PC-3 (cell line): ENCODE measurements around the gene HNRNPA3. TPM values are rescaled to one million over a fixed set of nuclear protein-coding genes. Genes with fewer than 3 reads are reported as not detected.

Experiments used
- ATAC-seq: fragments of 200-7000 bp; cut with Tn5 transposase; 2 replicates; pipeline ENCODE4 v1.9.1; 2020; ENCODE audit warnings: mild to moderate bottlenecking, moderate library complexity
- BruUV-seq: library from RNA; stranded (reverse); fragments of 400-500 nt; replicated peaks from 2 replicates; lab custom pipeline; 2021; lab: Mats Ljungman, UMichigan
- CTCF ChIA-PET: fragments of 300-600 bp; sonication (Branson Sonifier 250); formaldehyde crosslinking; loops from one replicate; lab custom pipeline; 2022; ENCODE audit warnings: antibody characterized with exemption; lab: Charles Lee
- POLR2A ChIA-PET: fragments of 300-600 bp; sonication (Branson Sonifier 250); formaldehyde crosslinking; loops from one replicate; lab custom pipeline; 2022; ENCODE audit warnings: antibody characterized with exemption; ENCODE audit not compliant: unreplicated experiment; lab: Charles Lee
- DNase-seq: peaks from one replicate; pipeline ENCODE4 v3.0.0-alpha.2; 2015
- H2AFZ ChIP-seq: fragments of 300-600 bp; sonication (generic); 2 replicates; pipeline ENCODE4 v1.6.0; 2016; ENCODE audit warnings: antibody characterized with exemption, low read length
- H3F3A ChIP-seq: fragments of 300-600 bp; sonication (generic); one replicate; pipeline ENCODE4 v1.6.0; 2017; ENCODE audit warnings: antibody characterized with exemption, low read length, control low read depth, mild to moderate bottlenecking; ENCODE audit not compliant: unreplicated experiment
- H3K27ac ChIP-seq: fragments of 300-600 bp; sonication (generic); 2 replicates; pipeline ENCODE4 v1.5.1; 2016; ENCODE audit warnings: mild to moderate bottlenecking, low read length
- H3K27me3 ChIP-seq: fragments of 300-600 bp; sonication (generic); 2 replicates; pipeline ENCODE4 v1.6.1; 2016; ENCODE audit warnings: low read length, mixed read lengths
- H3K36me3 ChIP-seq: fragments of 300-600 bp; sonication (generic); 2 replicates; pipeline ENCODE4 v1.6.1; 2016; ENCODE audit warnings: low read depth, mixed run types, low read length, mixed read lengths
- H3K4me1 ChIP-seq: fragments of 300-600 bp; sonication (generic); 2 replicates; pipeline ENCODE4 v1.5.1; 2016; ENCODE audit warnings: low read length; ENCODE audit not compliant: insufficient read depth
- H3K4me2 ChIP-seq: fragments of 300-600 bp; sonication (generic); 2 replicates; pipeline ENCODE4 v1.6.0; 2016; ENCODE audit warnings: low read length
- H3K4me3 ChIP-seq: fragments of 300-600 bp; sonication (generic); 2 replicates; pipeline ENCODE4 v1.5.1; 2016; ENCODE audit warnings: mild to moderate bottlenecking, low read length, mixed read lengths
- H3K79me2 ChIP-seq: fragments of 300-600 bp; sonication (generic); 2 replicates; pipeline ENCODE4 v1.6.1; 2017; ENCODE audit warnings: low read length, mixed read lengths
- H3K9ac ChIP-seq: fragments of 300-600 bp; sonication (generic); 2 replicates; pipeline ENCODE4 v1.6.0; 2016; ENCODE audit warnings: mild to moderate bottlenecking, low read length
- H3K9me2 ChIP-seq: fragments of 300-600 bp; sonication (generic); replicated peaks from 2 replicates; pipeline ENCODE4 v1.6.1; 2016; ENCODE audit warnings: mixed run types, low read length, mixed read lengths
- H3K9me3 ChIP-seq: fragments of 300-600 bp; sonication (generic); 2 replicates; pipeline ENCODE4 v1.6.1; 2016; ENCODE audit warnings: low read length, mixed read lengths
- H4K20me1 ChIP-seq: fragments of 300-600 bp; sonication (generic); 2 replicates; pipeline ENCODE4 v1.6.1; 2016; ENCODE audit warnings: low read length, mixed read lengths
- CTCF ChIP-seq: fragments of 300-600 bp; sonication (generic); conservative IDR thresholded peaks from 2 replicates; pipeline ENCODE4 v1.5.1; 2017; ENCODE audit warnings: antibody characterized with exemption, low read depth, mild to moderate bottlenecking, low read length
- EZH2 ChIP-seq: fragments of 300-600 bp; sonication (generic); IDR thresholded peaks from one replicate; pipeline ENCODE4 v1.6.1; 2017; ENCODE audit warnings: antibody characterized with exemption, mild to moderate bottlenecking, low read length; ENCODE audit not compliant: unreplicated experiment
- EZH2phosphoT487 ChIP-seq: fragments of 300-600 bp; sonication (generic); IDR thresholded peaks from 2 replicates; pipeline ENCODE4 v1.6.1; 2018; ENCODE audit warnings: mild to moderate bottlenecking, antibody characterized with exemption, low read length, borderline replicate concordance
- intact Hi-C: fragments of 100-400 bp; cut with micrococcal nuclease; formaldehyde crosslinking; loops from 2 replicates; pipeline ENCODE4 v1.9.0; 2023
- total RNA-seq: library from RNA; depleted of rRNA; stranded (reverse); fragments of >200 nt; gene quantifications from 2 replicates; pipeline ENCODE4 v1.2.3, GENCODE V29; 2014

The HNRNPA3 gene
- total RNA-seq, 1 experiment from 2014 or later: 50.3 TPM

- peak overlapping the region; percentile 79 for H2AFZ ChIP-seq
- H3K9me2 ChIP-seq: no peaks in the 10 kb centered on the region
- H3K9me3 ChIP-seq: no peaks in the 10 kb centered on the region
- ChIA-PET CTCF (interaction anchor here (0.5 to 2.2 kb wide), 11 partner anchors 9 to 556 kb away, joined by 3 to 16 read pairs (median 9); partner anchors contain the start of gene NFE2L2), POLR2A (interaction anchor here (0.6 to 0.9 kb wide), 3 partner anchors 15 to 75 kb away, joined by 3 to 4 read pairs (median 3); no protein-coding TSS in a partner anchor)
- peak overlapping the region; percentile 38 for H3K9ac ChIP-seq
- no peaks in the 10 kb centered on the region for H3K36me3 ChIP-seq
- ATAC-seq (peak; percentile 51), DNase-seq (peak; percentile 83)
- H3K4me1 ChIP-seq: peaks cover 40% of the 10 kb centered on the region
- peak overlapping the region; percentile 63 for H3K4me3 ChIP-seq
- no peaks in the 10 kb centered on the region for H3K27me3 ChIP-seq
- H3K4me2 ChIP-seq: peak overlapping the region; percentile 81
- no peaks in the 10 kb centered on the region for H4K20me1 ChIP-seq
- no peaks in the 10 kb centered on the region for H3K79me2 ChIP-seq
- H3K27ac ChIP-seq: no peak overlapping the region
- intact Hi-C loops: loop anchor here (1.0 to 5.0 kb wide), 7 partner anchors 49 to 438 kb away; no protein-coding TSS in a partner anchor
- no peak for TF ChIP-seq EZH2
- no peak for TF ChIP-seq EZH2phosphoT487
- peak; percentile 99 for TF ChIP-seq CTCF
- BruUV-seq: TSS peak; percentile 60
- no peaks in the 10 kb centered on the region for H3F3A ChIP-seq
These were observed 48.0 kb upstream of the HNRNPA3 start for GRCh38 chr2:177164584-177165052.

GRCh38 chr2:177165061-177165583 lies 47.5 kb upstream of the HNRNPA3 start:
- no peaks in the 10 kb centered on the region for H3K36me3 ChIP-seq
- no peaks in the 10 kb centered on the region for H3F3A ChIP-seq
- peak overlapping the region; percentile 63 for H3K4me3 ChIP-seq
- H3K79me2 ChIP-seq: no peaks in the 10 kb centered on the region
- peak overlapping the region; percentile 81 for H3K4me2 ChIP-seq
- no peaks in the 10 kb centered on the region for H3K9me2 ChIP-seq
- intact Hi-C loops: loop anchor here (5.0 kb wide), 1 partner anchor 232 kb away; no protein-coding TSS in a partner anchor
- no peaks in the 10 kb centered on the region for H3K27me3 ChIP-seq
- H3K9me3 ChIP-seq: no peaks in the 10 kb centered on the region
- H2AFZ ChIP-seq: peak overlapping the region; percentile 79
- TSS peak; percentile 46 for BruUV-seq
- ATAC-seq (peak; percentile 57), DNase-seq (peak; percentile 33)
- CTCF ChIA-PET: interaction anchor here (0.5 to 2.2 kb wide), 12 partner anchors 8 to 577 kb away, joined by 3 to 16 read pairs (median 8); partner anchors contain the start of gene NFE2L2
- no peak for TF ChIP-seq EZH2
- no peak for TF ChIP-seq EZH2phosphoT487
- TF ChIP-seq CTCF: no peak
- H3K27ac ChIP-seq: no peak overlapping the region
- peaks cover 42% of the 10 kb centered on the region for H3K4me1 ChIP-seq
- POLR2A ChIA-PET: interaction anchor here (0.6 to 0.9 kb wide), 3 partner anchors 60 to 100 kb away, joined by 3 to 5 read pairs (median 4); partner anchors contain the start of gene NFE2L2
- H4K20me1 ChIP-seq: no peaks in the 10 kb centered on the region
- H3K9ac ChIP-seq: peak overlapping the region; percentile 38
